ENCODE results near the gene KRT72.

Gene KRT72

GRCh38 chr12:52539083-52539820 is 62.0 kb downstream of the KRT72 start:
- DNase-seq, result no peak

- DNase-seq, result no peak
Measured at GRCh38 chr12:52537101-52537500, 64.2 kb downstream of the KRT72 start.
